SK-N-SH (cell line): Measurements from ENCODE around the gene SNRPD2. TPM values are rescaled to one million over a fixed set of nuclear protein-coding genes. Genes with fewer than 3 reads are reported as not detected.

Experiments
- CTCF ChIA-PET: fragments of 300-600, 350-600 bp; formaldehyde crosslinking; extraction: SDS; loops from one replicate; lab custom pipeline; 2021; lab: Yijun Ruan, JAX
- POLR2A ChIA-PET: fragments of 350-600 bp; sonication (Branson Sonifier 250); formaldehyde crosslinking; extraction: SDS; loops from one replicate; lab custom pipeline; 2020; ENCODE audit warnings: antibody characterized with exemption, inconsistent platforms; lab: Yijun Ruan, JAX
- DNase-seq: peaks from one replicate; pipeline ENCODE4 v3.0.0; 2012
- H2AFZ ChIP-seq: fragments of 200-600 bp; sonication (generic); 2 replicates; pipeline ENCODE4 v1.8.1; 2016; ENCODE audit warnings: antibody characterized with exemption, mild to moderate bottlenecking, low read depth
- H3F3A ChIP-seq: fragments of 200-600 bp; sonication (generic); replicated peaks from 2 replicates; pipeline ENCODE3; 2016; ENCODE audit warnings: antibody characterized with exemption, mild to moderate bottlenecking; ENCODE audit not compliant: insufficient read depth
- H3K27ac ChIP-seq, 2 experiments: fragments of 200-500 bp in 1 of 2; fragments of 200-600 bp in 1 of 2; sonication (Bioruptor generic) in 1 of 2; sonication (generic), shearing (Covaris generic) in 1 of 2; 2 replicates each; pipeline versions ENCODE4 v1.5.1 to v1.6.1; 2014 to 2016; ENCODE audit warnings: low read depth in 2 of 2, inconsistent platforms in 1 of 2, low read length in 1 of 2, mild to moderate bottlenecking in 1 of 2, mixed read lengths in 1 of 2
- H3K27me3 ChIP-seq: fragments of 200-600 bp; sonication (generic), shearing (Covaris generic); 2 replicates; pipeline ENCODE4 v1.6.1; 2016; ENCODE audit warnings: mixed run types; ENCODE audit not compliant: insufficient read depth
- H3K36me3 ChIP-seq, 2 experiments: fragments of 200-500 bp in 1 of 2; fragments of 200-600 bp in 1 of 2; sonication (Bioruptor generic) in 1 of 2; sonication (generic) in 1 of 2; replicated peaks in 1 of 2; 2 replicates each; pipeline versions ENCODE3 to v1.5.1; 2014 to 2016; ENCODE audit warnings: low read length in 1 of 2, mild to moderate bottlenecking in 1 of 2; ENCODE audit not compliant: insufficient read depth in 2 of 2, control insufficient read depth in 1 of 2
- H3K4me1 ChIP-seq, 2 experiments: fragments of 200-500 bp in 1 of 2; fragments of 200-600 bp in 1 of 2; sonication (Bioruptor generic) in 1 of 2; sonication (generic), shearing (Covaris generic) in 1 of 2; 2 replicates each; pipeline versions ENCODE4 v1.5.1 to v1.6.1; 2014 to 2016; ENCODE audit warnings: low read depth in 1 of 2, low read length in 1 of 2, mixed run types in 1 of 2; ENCODE audit not compliant: insufficient read depth in 2 of 2, control insufficient read depth in 1 of 2
- H3K4me2 ChIP-seq: fragments of 200-600 bp; sonication (generic), shearing (Covaris generic); 2 replicates; pipeline ENCODE4 v1.6.1; 2017; ENCODE audit warnings: mixed run types
- H3K4me3 ChIP-seq, 2 experiments: fragments of 200-500 bp in 1 of 2; fragments of 200-600 bp in 1 of 2; sonication (Bioruptor generic) in 1 of 2; sonication (generic), shearing (Covaris generic) in 1 of 2; 2 replicates each; pipeline versions ENCODE4 v1.5.1 to v1.8.1; 2014 to 2016; ENCODE audit warnings: low read depth in 2 of 2, inconsistent platforms in 1 of 2, low read length in 1 of 2, mild to moderate bottlenecking in 1 of 2, mixed read lengths in 1 of 2, moderate library complexity in 1 of 2
- H3K79me2 ChIP-seq: fragments of 200-600 bp; sonication (generic); 2 replicates; pipeline ENCODE4 v1.8.1; 2017; ENCODE audit warnings: mild to moderate bottlenecking; ENCODE audit not compliant: insufficient read depth
- H3K9ac ChIP-seq: fragments of 200-600 bp; sonication (generic); 2 replicates; pipeline ENCODE4 v1.6.1; 2017; ENCODE audit warnings: mixed run types
- H3K9me2 ChIP-seq: fragments of 200-600 bp; sonication (generic); 2 replicates; pipeline ENCODE4 v1.6.1; 2017; ENCODE audit warnings: mixed run types
- H3K9me3 ChIP-seq: fragments of 200-600 bp; sonication (generic); 2 replicates; pipeline ENCODE4 v1.6.1; 2017; ENCODE audit warnings: mixed run types, mild to moderate bottlenecking, moderate library complexity
- H4K20me1 ChIP-seq: fragments of 200-600 bp; sonication (generic); 2 replicates; pipeline ENCODE4 v1.6.1; 2017; ENCODE audit warnings: mild to moderate bottlenecking, mixed run types; ENCODE audit not compliant: insufficient read depth
- ELF1 ChIP-seq: IDR thresholded peaks from 2 replicates; pipeline ENCODE4 v1.4.0; 2012
- EZH2phosphoT487 ChIP-seq: fragments of 200-600 bp; sonication (generic); IDR thresholded peaks from 2 replicates; pipeline ENCODE4 v1.6.1; 2017; ENCODE audit warnings: low read depth, mixed run types, mild to moderate bottlenecking, antibody characterized with exemption, moderate library complexity, borderline replicate concordance
- FOXJ3 ChIP-seq: sonication (generic); formaldehyde crosslinking; IDR thresholded peaks from 2 replicates; pipeline ENCODE4 v1.5.1; 2020; ENCODE audit warnings: mild to moderate bottlenecking, missing genetic modification reagents
- GABPA ChIP-seq: IDR thresholded peaks from 2 replicates; pipeline ENCODE4 v1.4.0; 2012; ENCODE audit warnings: low read depth, mild to moderate bottlenecking
- MXI1 ChIP-seq: IDR thresholded peaks from 2 replicates; pipeline ENCODE4 v1.6.1; 2012; ENCODE audit warnings: mild to moderate bottlenecking, low read depth, low read length, improper control_type of control experiment
- POLR2AphosphoS5 ChIP-seq: IDR thresholded peaks from 2 replicates; pipeline ENCODE4 v1.6.1; 2012; ENCODE audit warnings: low read depth, low read length
- RCOR1 ChIP-seq: fragments of 150-350 bp; IDR thresholded peaks from 2 replicates; pipeline ENCODE4 v1.6.1; 2017; ENCODE audit warnings: antibody characterized with exemption, low read length
- SIN3A ChIP-seq: IDR thresholded peaks from 2 replicates; pipeline ENCODE4 v1.6.1; 2012; ENCODE audit warnings: low read depth, mild to moderate bottlenecking, low read length, moderate library complexity, borderline replicate concordance
- SMC3 ChIP-seq: IDR thresholded peaks from 2 replicates; pipeline ENCODE4 v1.6.1; 2012; ENCODE audit warnings: low read depth, low read length, improper control_type of control experiment
- TAF1 ChIP-seq: IDR thresholded peaks from 2 replicates; pipeline ENCODE4 v1.6.1; 2012; ENCODE audit warnings: low read depth, mild to moderate bottlenecking, low read length, moderate library complexity, borderline replicate concordance
- TEAD4 ChIP-seq: IDR thresholded peaks from 2 replicates; pipeline ENCODE4 v1.4.0; 2012; ENCODE audit warnings: mild to moderate bottlenecking, borderline replicate concordance; ENCODE audit not compliant: insufficient read depth
- WGBS: methylation state at CpG from one replicate; pipeline ENCODE4 v1.1.6; 2017; ENCODE audit warnings: low lambda C conversion rate; 5-methylcytosine and 5-hydroxymethylcytosine counted together
- polyA plus RNA-seq, 3 experiments: library from polyadenylated mRNA; depleted of rRNA; stranded (reverse); fragments of >200 nt; gene quantifications; 2 replicates each; pipeline ENCODE4 v1.2.3, GENCODE V29; 2012
- TF ChIP-seq, protein P1 (sequence below): IDR thresholded peaks from 2 replicates; pipeline ENCODE4 v1.4.0; 2012; ENCODE audit warnings: low read depth, borderline replicate concordance
- TF ChIP-seq, protein P2 (sequence below): IDR thresholded peaks from 2 replicates; pipeline ENCODE4 v1.4.0; 2012; ENCODE audit warnings: low read depth, borderline replicate concordance
- TF ChIP-seq, protein P3 (sequence below): fragments of 200-600 bp; sonication (generic); IDR thresholded peaks from 2 replicates; pipeline ENCODE4 v1.6.1; 2017; ENCODE audit warnings: antibody characterized with exemption, mild to moderate bottlenecking, moderate library complexity

The SNRPD2 gene
- polyA plus RNA-seq, 1 of the 3 experiments (the other 2 are of a cell fraction), result 1,248 TPM

DNA sequence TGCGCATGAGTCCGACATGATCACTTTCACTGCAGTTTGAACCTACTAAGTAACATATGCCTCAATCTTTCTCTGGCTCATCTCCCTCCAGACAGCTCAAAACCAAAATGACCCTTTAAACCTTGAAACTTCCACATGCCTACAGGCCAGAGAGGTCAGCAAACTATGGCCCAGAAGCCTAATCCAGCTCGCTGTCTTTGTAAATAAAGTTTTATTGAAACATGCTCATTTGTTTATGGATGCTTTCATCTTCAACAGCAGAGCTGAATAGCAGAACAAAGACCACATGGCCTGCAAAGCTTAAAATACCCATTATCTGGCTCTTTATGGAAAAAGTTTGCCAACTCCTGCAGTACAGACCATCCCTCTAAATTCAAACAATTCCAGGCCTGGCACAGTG lies 23.4 kb upstream of the SNRPD2 start:
- Histone ChIP-seq H3K4me3 (no peak overlapping the region), H3K36me3 (peaks cover 8 to 18% of the 10 kb centered on the region in 2 experiments), H3K4me2 (no peak overlapping the region), H3K9ac (no peak overlapping the region), H4K20me1 (no peaks in the 10 kb centered on the region)
- POLR2A ChIA-PET, result interaction anchor here (0.6 kb wide), 1 partner anchor 211 kb away, joined by 3 read pairs; no protein-coding TSS in a partner anchor
- WGBS, result 98% methylated on average over 3 of the region's 3 CpGs
- TF ChIP-seq GABPA, result no peak
- TF ChIP-seq, protein P1, sequence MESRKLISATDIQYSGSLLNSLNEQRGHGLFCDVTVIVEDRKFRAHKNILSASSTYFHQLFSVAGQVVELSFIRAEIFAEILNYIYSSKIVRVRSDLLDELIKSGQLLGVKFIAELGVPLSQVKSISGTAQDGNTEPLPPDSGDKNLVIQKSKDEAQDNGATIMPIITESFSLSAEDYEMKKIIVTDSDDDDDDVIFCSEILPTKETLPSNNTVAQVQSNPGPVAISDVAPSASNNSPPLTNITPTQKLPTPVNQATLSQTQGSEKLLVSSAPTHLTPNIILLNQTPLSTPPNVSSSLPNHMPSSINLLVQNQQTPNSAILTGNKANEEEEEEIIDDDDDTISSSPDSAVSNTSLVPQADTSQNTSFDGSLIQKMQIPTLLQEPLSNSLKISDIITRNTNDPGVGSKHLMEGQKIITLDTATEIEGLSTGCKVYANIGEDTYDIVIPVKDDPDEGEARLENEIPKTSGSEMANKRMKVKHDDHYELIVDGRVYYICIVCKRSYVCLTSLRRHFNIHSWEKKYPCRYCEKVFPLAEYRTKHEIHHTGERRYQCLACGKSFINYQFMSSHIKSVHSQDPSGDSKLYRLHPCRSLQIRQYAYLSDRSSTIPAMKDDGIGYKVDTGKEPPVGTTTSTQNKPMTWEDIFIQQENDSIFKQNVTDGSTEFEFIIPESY, result no peak
- no peak for TF ChIP-seq SMC3
- no peak for TF ChIP-seq SIN3A
- no peak for TF ChIP-seq RCOR1
- no peak for TF ChIP-seq ELF1
- no peak for TF ChIP-seq EZH2phosphoT487
- no peak for TF ChIP-seq MXI1
- no peak for TF ChIP-seq TAF1
- no peak for TF ChIP-seq TEAD4
- no peak for TF ChIP-seq FOXJ3
- no peak for TF ChIP-seq POLR2AphosphoS5
- TF ChIP-seq, protein P2, sequence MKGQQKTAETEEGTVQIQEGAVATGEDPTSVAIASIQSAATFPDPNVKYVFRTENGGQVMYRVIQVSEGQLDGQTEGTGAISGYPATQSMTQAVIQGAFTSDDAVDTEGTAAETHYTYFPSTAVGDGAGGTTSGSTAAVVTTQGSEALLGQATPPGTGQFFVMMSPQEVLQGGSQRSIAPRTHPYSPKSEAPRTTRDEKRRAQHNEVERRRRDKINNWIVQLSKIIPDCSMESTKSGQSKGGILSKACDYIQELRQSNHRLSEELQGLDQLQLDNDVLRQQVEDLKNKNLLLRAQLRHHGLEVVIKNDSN, result no peak
- TF ChIP-seq, protein P3, sequence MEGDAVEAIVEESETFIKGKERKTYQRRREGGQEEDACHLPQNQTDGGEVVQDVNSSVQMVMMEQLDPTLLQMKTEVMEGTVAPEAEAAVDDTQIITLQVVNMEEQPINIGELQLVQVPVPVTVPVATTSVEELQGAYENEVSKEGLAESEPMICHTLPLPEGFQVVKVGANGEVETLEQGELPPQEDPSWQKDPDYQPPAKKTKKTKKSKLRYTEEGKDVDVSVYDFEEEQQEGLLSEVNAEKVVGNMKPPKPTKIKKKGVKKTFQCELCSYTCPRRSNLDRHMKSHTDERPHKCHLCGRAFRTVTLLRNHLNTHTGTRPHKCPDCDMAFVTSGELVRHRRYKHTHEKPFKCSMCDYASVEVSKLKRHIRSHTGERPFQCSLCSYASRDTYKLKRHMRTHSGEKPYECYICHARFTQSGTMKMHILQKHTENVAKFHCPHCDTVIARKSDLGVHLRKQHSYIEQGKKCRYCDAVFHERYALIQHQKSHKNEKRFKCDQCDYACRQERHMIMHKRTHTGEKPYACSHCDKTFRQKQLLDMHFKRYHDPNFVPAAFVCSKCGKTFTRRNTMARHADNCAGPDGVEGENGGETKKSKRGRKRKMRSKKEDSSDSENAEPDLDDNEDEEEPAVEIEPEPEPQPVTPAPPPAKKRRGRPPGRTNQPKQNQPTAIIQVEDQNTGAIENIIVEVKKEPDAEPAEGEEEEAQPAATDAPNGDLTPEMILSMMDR, result no peak
- TF ChIP-seq, all 33 proteins: peak for 0
- Histone ChIP-seq H3F3A (peaks cover 19% of the 10 kb centered on the region), H2AFZ (no peak overlapping the region), H3K27me3 (no peaks in the 10 kb centered on the region), H3K9me3 (no peaks in the 10 kb centered on the region), H3K79me2 (peaks cover 66% of the 10 kb centered on the region), H3K4me1 (peaks cover 0 to 9% of the 10 kb centered on the region in 2 experiments; a peak in 1 of 4 replicates), H3K27ac (no peak overlapping the region), H3K9me2 (no peaks in the 10 kb centered on the region)
- no peak for DNase-seq
- CTCF ChIA-PET, result interaction anchor here (0.9 to 6.4 kb wide), 5 partner anchors 8 to 54 kb away, joined by 3 to 57 read pairs (median 4); partner anchors contain the start of genes QPCTL, SIX5 and SNRPD2
